ENCODE results near the gene FAF2.
"Not testable (repeated sequence)": the region's sequence is repeated elsewhere in the genome, so short reads cannot be mapped to it uniquely, and the experiment has no call there.

The FAF2 gene

GRCh38 chr5:176463113-176463764 lies 15.1 kb downstream of the FAF2 start:
- no peak for DNase-seq

GRCh38 chr5:176466245-176466871 lies 18.2 kb downstream of the FAF2 start:
- DNase-seq = no peak

GRCh38 chr5:176469296-176469695 lies 21.1 kb downstream of the FAF2 start:
- no peak for DNase-seq

GRCh38 chr5:176470539-176470938 lies 22.4 kb downstream of the FAF2 start:
- no peak for DNase-seq

GRCh38 chr5:176471098-176471497 lies 22.9 kb downstream of the FAF2 start:
- DNase-seq = no peak

GRCh38 chr5:176473335-176474006 lies 25.3 kb downstream of the FAF2 start:
- DNase-seq = no peak

GRCh38 chr5:176474476-176474875 lies 26.3 kb downstream of the FAF2 start:
- no peak for DNase-seq

- no peak for DNase-seq
These were observed 33.5 kb downstream of the FAF2 start for GRCh38 chr5:176481711-176482110.

GRCh38 chr5:176485176-176485575 lies 37.0 kb downstream of the FAF2 start:
- no peak for DNase-seq

GRCh38 chr5:176486189-176486757 lies 38.1 kb downstream of the FAF2 start:
- no peak for DNase-seq

- not testable (repeated sequence) for DNase-seq
These were observed 39.0 kb downstream of the FAF2 start for GRCh38 chr5:176487160-176487559.

GRCh38 chr5:176489077-176489476 lies 40.9 kb downstream of the FAF2 start:
- no peak for DNase-seq

- no peak for DNase-seq
These were observed 42.1 kb downstream of the FAF2 start for GRCh38 chr5:176490301-176490700.

GRCh38 chr5:176491101-176491502 lies 42.9 kb downstream of the FAF2 start:
- DNase-seq = no peak

GRCh38 chr5:176491901-176492300 lies 43.7 kb downstream of the FAF2 start:
- no peak for DNase-seq

- no peak for DNase-seq
These were observed 44.2 kb downstream of the FAF2 start for GRCh38 chr5:176492431-176492830.

GRCh38 chr5:176497852-176498251 lies 49.7 kb downstream of the FAF2 start:
- no peak for DNase-seq

GRCh38 chr5:176499273-176499672 lies 51.1 kb downstream of the FAF2 start:
- no peak for DNase-seq

GRCh38 chr5:176500511-176500910 lies 52.3 kb downstream of the FAF2 start:
- DNase-seq = no peak

- DNase-seq = no peak
These were observed 53.1 kb downstream of the FAF2 start for GRCh38 chr5:176501333-176501732.

- no peak for DNase-seq
These were observed 55.3 kb downstream of the FAF2 start for GRCh38 chr5:176503496-176503895.

- no peak for DNase-seq
These were observed 59.7 kb downstream of the FAF2 start for GRCh38 chr5:176507911-176508310.

- no peak for DNase-seq
These were observed 60.4 kb downstream of the FAF2 start for GRCh38 chr5:176508603-176509002.

- no peak for DNase-seq
These were observed 65.6 kb downstream of the FAF2 start for GRCh38 chr5:176513788-176514187.
